Kidney tubule cell (primary cell): ENCODE measurements around the gene TC2N.
"Not testable (repeated sequence)": the region's sequence is repeated elsewhere in the genome, so short reads cannot be mapped to it uniquely, and the experiment has no call there.

Experiments
- DNase-seq: peaks from one replicate; pipeline ENCODE4 v3.0.0-alpha.2; 2018; ENCODE audit warnings: low spot score

The TC2N gene

DNA sequence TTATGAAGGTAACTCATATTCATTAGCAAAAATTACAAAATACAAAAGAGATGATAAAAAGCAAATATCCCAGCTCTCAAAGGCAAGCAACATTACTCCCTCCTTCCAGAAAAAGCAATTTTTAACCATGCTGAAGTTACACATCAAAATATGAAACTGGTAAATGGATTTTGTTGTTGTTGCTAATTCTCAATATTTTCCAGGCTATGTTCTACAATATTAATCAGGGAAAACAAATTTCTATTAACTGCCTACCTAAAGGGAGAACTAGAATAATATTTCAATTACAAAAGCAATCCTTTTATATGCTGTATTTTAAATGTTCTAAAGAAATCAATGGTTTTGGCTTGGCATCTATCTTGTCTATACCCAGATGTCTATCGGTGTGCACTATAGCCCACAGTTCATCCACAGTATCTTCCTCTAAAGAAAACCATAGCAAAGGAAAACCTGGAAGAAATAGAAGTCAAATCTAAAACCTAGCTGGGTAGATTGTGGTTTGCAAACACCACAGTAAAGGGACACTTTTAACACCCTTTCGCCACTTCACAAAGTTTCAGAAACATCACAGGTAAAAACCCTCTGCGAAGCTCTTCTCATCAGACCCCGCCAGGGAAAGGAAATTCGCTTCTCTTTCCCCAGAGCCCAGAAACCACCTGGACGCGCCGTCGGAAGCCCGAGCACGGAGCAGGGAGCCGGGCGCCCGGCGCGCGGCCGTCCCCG is 32.0 kb downstream of the TC2N start:
- peak; percentile 17 for DNase-seq

DNA sequence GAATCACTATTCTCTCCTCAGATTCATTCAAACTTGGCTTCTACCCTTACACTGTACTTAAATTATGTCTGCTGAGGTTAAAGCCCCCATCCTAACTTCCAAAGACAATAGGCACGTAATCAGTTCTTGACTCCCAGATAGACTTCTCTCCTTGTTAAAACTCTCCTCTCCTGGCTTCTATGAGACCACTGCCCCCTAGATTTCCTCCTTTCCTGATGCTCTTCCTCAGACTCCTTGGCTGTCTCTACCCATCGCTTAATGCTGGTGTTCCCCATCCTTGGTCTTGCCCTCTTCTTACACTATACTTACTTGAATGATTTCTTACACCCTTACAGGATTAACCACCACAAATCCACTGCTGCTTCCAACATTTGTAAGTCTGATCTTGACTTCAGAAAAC is 32.8 kb downstream of the TC2N start:
- no peak for DNase-seq

DNA sequence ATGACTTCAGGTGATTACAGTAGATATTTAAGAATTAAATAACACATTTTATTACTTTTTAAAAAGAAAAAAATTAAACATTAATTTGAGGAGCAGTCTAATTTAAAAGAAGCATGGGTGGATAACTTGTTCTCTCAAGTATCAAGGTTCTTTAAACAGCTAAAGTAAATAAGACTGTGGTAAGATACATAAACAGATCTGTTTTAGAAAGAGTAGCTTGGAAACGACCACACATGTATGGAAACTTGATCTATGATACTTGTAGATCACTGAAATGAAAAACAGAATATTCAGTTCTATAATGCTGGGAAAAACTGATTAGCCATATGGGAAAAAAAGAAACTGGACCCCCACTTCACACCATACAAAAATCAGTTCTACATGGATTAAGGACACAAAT is 36.0 kb downstream of the TC2N start:
- DNase-seq, result no peak

DNA sequence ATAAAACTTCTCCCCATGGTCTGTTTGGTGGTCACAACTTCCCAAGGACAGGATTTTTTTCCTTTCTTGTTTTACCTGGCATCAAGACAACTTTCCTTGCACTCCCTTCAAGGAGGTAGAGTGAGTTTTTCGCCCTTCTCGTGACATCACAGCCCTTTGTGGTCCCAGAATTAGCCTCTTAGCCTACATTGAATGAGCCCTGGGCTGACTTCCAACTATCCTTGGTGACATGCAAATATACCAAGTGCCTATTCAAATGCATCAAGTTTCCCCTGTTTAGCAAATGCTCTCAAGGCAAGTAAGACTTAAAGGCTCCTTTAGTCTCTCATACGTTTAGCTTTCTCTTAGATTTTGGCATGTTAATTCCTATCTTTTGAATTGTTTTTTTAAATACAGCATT is 36.6 kb downstream of the TC2N start:
- DNase-seq, result peak; percentile 35

DNA sequence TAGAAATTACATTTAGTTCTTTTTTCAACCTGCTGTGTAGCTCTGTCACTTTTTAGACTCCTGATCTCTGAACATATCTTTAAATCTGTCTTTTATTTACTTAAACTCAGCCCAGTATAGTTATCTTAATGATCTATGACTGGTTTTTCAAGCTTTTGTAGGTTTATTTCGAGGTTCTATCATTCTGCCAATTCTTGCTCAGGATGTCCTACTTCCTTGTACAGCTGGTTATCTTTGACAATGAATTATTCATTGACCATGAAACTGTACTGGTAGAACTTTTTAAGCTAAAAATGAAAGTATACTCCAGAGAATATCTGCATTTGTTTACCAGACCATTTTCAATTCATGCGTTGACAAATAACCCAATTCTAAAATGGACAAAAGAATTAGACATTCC is 37.8 kb downstream of the TC2N start:
- no peak for DNase-seq

DNA sequence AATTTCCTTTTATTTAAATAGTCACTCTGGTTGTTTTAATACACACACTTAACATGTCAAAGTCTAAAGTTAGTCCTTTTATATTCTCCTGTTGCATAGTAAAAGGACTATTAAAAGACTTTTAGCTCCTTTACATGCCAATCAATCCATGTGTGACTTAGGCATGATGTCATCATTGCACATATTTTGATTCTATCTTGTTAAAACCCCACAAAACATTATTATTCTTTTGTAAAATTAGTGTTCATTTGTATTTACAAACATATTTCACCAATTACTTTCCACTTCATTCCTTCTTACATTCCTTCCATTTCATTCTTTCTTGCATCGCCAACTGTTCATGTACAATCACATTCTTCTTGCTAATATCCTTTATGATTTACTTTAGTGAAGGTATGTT is 39.6 kb downstream of the TC2N start:
- no peak for DNase-seq

DNA sequence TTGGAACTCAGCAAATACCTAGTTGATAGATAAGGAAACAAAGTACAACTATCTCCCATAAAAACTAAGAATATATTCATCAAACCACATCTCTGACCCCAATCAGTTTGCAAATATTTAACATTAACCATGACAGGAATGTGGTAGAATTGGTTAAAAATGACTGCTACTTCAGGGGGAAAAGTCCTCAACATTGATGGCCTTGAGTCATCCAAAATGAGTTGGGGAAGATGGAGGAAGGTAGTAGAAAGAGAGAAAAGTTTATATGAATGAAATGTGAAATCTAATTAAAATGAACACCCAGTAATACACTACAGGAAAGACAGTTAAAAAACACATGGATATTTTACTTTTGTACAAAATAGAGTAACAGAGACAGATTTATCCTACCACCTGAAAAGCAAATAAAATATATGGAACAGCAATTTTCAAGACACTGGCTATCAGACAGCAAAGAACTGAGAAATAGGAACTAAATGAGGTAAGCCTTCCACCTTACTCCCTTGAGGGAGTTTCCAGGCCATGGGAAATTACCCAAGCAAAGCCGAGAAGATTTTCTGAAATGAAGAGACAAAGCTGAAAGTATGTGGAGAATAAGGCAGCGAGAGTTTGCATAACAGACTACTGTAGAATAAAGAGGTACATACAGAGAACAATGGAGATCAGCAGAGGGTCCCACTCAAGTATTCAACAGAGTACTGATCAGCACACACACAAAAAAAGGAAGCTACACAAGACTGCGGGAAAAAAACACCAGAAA is 49.6 kb downstream of the TC2N start:
- DNase-seq, result peak; percentile 50

DNA sequence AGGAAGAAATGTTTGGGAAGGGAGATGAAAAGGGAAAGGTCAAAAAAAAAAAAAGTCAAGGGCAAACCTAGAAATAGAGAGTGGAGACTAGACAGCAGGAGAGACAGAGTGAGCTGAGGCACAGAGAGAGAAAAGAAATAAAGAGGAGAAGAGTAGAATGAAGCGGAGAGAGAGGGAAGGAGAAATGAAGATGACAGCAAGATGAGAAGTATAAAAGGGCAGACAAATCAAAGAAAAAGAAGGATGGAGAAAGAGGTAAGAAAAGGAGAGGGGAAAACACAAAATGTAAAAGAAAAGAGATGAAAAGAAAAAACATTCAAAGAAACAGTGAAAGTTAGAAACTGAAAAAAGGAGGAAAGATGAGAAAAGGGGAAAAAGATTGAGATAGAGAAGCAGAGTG is 53.0 kb downstream of the TC2N start:
- no peak for DNase-seq

DNA sequence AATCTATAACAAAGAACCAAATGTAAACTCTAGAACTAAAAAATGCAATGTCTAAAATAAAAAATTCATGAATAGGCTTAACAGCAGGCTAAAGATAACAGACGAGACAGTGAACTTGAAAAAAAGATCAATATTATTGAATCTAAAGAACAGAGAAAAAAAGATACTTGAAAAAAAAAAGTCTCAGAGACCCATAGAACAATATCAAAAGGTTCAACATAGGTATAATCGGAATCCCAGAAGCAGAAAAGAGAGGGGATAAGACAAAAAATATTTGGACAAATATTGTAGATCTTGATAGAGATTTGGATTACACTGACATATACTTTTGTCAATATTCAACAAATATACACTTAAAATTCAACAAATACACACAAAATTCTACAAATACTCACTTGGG is 56.6 kb downstream of the TC2N start:
- no peak for DNase-seq

DNA sequence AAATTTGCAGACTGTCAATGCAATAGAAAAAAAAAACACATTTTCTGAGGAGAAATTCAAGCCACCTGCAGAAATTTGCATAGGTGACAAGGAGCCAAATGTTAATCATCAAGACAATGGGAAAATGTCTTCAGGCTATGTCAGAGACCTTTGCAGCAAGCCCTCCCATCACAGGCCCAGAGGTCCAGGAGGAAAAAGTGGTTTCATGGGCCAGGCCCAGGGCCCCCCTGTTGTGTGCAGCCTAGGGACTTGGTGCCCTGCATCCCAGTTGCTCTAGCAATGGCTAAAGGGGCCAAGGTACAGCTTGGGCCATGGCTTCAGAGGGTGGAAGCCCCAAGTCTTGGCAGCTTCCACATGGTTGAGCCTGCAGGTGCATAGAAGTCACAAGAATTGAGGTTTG is 60.6 kb downstream of the TC2N start:
- DNase-seq, result no peak

DNA sequence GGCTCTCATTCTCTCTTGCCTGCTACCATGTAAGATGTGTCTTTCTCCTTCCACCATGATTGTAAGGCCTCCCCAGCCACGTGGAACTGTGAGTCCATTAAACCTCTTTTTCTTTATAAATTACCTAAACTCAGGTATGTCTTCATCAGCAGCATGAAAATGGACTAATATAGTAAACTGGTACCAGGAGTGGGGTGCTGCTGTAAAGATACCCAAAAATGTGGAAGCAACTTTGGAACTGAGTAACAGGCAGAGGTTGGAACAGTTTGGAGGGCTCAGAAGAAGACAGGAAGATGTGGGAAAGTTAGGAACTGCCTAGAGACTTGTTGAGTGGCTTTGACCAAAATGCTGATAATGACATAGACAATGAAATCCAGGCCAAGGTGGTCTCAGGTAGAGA is 61.2 kb downstream of the TC2N start:
- not testable (repeated sequence) for DNase-seq

DNA sequence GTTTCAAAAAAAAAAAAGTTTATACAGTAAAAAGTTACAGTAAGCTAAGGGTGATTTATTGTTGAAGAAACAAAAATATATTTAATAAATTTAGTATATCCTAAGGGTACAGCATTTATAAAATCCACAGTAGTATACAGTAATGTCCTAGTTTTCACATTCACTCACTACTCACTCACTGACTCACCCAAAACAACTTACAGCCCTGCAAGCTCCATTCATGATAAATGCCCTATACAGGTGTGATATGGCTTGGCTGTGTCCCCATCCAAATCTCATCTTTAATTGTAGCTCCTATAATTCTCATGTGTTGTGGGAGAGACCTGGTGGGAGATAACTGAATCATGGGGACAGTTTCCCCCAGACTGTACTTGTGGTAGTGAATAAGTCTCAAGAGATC is 61.7 kb downstream of the TC2N start:
- no peak for DNase-seq

DNA sequence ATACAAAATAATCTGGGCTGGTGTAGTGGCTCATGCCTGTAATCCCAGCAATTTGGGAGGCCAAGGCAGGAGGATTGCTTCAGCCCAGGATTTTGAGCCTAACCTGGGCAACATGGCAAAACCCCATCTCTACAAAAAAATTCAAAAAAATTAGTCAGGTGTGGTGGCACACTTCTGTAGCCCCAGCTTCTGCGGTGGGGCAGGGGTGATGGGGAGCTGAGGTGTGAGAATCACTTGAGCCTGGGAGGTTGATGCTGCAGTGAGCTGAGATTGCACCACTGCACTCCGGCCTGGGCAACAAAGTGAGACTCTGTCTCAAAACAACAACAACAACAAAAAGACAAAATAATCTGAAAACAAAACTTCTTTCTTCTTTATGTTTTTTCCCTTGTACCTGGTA is 66.0 kb downstream of the TC2N start:
- DNase-seq, result no peak

DNA sequence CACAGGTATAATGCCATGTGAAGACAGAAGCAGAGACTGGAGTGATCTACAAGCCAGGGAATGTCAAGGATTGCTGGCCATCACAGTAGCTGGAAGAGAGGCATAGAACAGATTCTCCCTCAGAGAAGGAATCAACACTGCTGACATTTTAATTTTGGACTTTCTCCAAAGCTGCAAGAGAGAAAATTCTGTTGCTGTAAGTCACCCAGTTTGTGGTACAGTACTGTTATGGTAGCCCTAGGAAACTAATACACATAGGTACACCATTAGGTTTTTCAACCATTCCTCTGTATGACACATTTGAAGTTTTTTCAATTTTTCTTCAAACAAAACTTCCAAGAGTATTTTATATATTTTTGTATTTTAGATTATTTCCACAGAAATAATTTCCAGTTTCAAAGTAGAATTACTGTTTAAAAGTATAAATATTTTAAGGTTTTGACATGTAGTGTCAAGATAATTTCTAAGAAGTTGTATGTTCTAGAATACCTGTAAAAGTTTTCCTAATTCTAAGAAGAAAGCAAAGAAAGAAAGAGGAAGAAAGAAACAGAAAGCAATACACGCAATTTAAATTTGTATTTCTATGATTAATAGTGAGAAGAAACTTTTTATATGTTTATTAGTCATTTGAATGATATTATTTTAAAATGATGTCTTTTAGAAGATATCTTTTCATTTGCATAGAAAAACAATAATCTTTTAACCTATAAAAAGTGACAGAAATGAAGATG is 70.6 kb downstream of the TC2N start:
- peak; percentile 53 for DNase-seq

DNA sequence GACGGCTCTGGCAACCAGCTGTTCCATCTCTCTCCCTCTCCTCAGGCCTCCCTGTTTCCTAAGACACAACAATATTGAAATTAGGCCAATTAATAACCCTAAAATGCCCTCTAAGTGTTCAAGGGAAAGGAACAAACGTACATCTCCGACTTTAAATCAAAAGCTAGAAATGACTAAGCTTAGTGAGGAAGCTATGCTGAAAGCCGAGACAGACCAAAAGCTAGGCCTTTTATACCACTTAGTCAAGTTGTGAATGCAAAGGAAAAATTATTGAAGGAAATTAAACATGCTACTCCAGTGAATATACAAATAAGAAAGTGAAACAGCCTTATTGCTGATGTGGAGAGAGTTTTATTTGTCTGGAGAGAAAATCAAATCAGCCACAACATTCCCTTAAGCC is 73.6 kb downstream of the TC2N start:
- DNase-seq, result no peak

DNA sequence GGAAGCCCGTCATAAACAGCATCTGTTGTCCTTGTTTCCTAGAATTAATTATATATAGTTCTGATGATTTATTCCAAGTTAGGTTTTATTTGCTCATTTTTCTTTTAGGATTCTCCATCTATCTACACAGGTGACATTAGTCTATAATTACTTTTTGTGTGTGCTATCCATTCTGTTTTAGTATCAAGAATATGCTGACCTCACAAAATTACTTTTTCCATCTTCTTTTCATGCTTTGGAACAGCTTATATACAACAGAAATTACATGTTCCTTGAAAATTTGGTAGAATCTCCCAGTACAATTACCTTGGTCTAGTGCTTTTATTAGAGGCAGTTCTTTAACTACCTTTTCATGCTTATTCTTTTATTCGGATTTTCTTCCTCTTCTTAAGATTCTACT is 81.1 kb downstream of the TC2N start:
- no peak for DNase-seq

DNA sequence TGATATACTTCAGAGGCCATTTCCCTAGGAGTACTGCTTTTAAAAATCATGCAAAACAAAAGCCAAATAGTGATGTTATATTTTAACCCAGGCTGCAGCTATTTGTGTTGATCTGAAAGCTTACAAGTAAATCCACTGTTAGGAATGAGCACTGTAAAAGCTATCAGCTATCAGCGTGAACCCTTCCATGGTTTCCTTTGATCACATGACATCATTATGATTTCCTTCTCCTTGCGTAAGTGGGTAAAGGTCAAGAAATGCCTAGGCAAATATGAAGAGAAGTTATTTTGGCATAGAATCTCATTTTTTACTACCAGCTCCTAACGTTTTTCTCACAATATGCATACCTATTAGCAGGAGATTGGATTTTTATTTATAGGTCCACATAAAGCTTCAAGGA is 86.9 kb downstream of the TC2N start:
- DNase-seq, result no peak

DNA sequence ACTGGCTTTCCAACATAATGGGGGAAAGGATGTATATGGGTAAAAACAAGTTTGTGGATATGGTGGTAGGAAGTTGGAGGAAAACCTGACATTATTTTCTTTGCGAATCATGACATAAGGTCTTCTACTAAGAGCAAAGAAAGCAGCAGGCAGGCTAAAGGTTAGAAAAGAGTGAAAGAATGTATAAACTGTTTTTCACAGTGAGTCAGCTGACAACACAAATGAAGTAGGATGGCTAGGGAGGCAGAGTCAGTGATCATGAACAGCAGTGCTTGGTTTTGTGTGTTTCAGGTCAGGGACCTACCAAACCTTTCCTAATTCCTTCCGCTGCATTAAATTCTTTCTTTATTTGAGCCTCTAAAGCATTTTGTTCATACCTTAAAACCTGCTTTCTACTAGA is 89.1 kb downstream of the TC2N start:
- DNase-seq, result peak; percentile 9

DNA sequence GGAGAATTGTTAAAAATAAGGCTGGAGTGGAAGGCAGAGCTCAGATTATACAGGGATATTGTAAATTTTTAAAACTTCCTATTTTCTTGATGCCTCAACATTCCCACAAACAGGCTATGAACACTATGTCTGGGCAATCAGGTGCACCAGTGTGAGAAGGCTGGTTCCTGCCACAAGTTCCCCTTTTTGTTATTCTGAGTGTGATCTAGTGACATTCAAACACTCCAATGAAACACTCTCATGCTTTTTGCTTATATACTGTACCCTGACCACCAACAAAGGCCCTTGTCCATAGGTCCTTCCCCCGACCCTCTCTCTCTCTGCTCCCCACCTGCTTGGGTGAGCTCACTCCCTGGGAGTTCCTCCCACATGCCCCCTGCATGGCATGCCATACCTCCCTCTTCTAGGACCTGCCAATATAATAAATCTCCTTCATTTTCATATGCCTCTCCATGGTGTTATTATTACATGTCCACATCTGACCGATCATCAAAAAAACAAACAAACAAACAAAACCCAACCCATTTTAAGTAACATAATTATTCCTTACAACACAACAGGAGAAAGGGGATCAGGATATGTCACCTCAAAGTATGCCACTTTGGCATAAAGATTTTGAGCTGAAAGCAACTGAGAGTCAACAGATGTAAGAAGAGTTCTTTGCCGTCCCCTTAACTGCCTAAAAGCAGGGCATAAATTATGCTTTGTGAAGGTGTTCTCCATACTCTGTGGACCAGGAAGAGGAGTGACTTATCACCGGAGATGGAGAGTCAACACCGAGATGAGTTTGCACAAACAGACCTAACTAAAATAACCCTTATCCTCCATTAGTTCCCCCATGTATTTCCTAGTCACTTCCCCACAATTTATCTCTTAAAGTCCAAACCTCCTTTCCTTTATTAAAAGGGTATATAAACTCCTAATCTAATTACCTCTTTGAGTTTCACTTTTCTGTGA is 92.9 kb downstream of the TC2N start:
- no peak for DNase-seq

DNA sequence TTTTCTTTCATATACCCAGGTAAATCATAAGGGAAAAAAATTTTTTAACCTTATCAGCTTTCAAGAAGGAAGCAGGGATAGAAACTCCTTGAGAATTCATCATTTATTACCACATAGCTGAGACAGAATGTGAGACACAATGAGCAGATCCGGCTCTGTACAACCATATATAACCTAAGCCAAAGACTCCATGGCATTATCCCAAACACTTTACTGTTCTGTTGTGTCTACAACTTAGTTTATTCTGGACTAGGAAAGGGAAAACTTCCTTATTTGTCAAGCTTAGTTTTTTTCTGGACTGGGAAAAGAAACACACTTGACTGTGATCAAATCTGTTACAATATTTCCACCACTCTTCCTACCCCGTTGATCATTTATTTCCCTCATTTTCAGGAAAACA is 97.2 kb downstream of the TC2N start:
- DNase-seq, result peak; percentile 2

DNA sequence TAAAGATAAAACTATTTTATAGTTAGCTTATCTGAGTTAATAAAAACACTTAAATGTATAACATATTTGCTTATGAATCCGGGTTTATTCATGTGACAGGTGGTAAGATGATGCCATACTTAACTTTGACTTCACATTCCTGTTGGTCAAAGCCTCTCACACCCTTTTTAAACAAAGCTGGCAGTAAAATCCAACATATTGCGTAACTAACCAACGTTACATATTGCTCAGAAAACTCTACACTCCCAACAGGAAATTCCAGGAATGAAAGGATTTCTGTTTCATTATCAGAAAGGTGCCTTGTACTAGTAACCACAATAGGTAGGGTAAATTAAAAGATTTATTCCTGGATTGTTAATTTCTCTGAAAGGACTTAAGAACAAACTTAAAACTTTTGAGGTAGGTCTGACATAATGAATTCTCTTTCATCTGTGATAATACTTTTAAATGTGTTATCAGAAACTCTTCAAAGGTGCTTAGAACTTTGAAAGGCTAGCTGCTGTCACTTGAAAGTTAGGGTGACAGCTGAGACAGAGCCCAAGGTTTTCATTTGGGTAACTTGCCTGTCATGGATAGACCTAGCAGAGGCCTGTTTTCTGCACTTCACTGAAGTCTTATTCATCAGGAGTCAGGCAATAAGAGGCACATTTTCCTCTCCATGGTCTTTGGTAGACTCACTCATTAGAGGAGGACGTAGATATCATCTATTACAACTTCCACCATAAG is 111.6 kb downstream of the TC2N start:
- DNase-seq, result peak; percentile 85
